Upper lobe of left lung (tissue), 6 donors: ENCODE data around the gene CLEC4F. TPM values are rescaled to one million over a fixed set of nuclear protein-coding genes. Genes with fewer than 3 reads are reported as not detected.
"Not testable (repeated sequence)": the region's sequence is repeated elsewhere in the genome, so short reads cannot be mapped to it uniquely, and the experiment has no call there.

ENCODE experiments used
- ATAC-seq, 2 donors: fragments of 200-7000 bp; cut with Tn5 transposase; one replicate each; pipeline ENCODE4 v1.9.1; 2022; ENCODE audit warnings: mild to moderate bottlenecking in 2 of 2, moderate library complexity in 2 of 2; ENCODE audit not compliant: low FRiP score in 2 of 2
- DNase-seq, 2 donors: peaks; one replicate each; pipeline ENCODE4 v3.0.0-alpha.2; 2019 to 2020
- H3K27ac ChIP-seq, 4 donors: fragments of 200-600 bp; sonication (generic); one replicate each; pipeline ENCODE4 v1.5.1; 2016 to 2019
- H3K27me3 ChIP-seq, 4 donors: fragments of 200-600 bp; sonication (generic); one replicate each; pipeline ENCODE4 v1.5.1; 2017 to 2019
- H3K36me3 ChIP-seq, 4 donors: fragments of 200-600 bp; sonication (generic); one replicate each; pipeline ENCODE4 v1.5.1; 2016 to 2019
- H3K4me1 ChIP-seq, 4 donors: fragments of 200-600 bp; sonication (generic); one replicate each; pipeline ENCODE4 v1.5.1; 2018 to 2019
- H3K4me3 ChIP-seq, 4 donors: fragments of 200-600 bp; sonication (generic); one replicate each; pipeline ENCODE4 v1.5.1; 2017 to 2019; ENCODE audit warnings: mild to moderate bottlenecking in 2 of 4, moderate library complexity in 1 of 4
- H3K9me3 ChIP-seq, 4 donors: fragments of 200-600 bp; sonication (generic); one replicate each; pipeline ENCODE4 v1.5.1; 2018 to 2019
- CTCF ChIP-seq, 6 experiments: fragments of 450-650 bp in 4 of 6; fragments of 200-600 bp in 2 of 6; sonication (generic) in 2 of 6; IDR thresholded peaks; one replicate each; pipeline ENCODE4 v1.5.1; 2016 to 2019; ENCODE audit warnings: antibody characterized with exemption in 6 of 6
- EP300 ChIP-seq, 4 donors: sonication (generic); formaldehyde crosslinking; IDR thresholded peaks; one replicate each; pipeline ENCODE4 v1.5.1; 2017; ENCODE audit warnings: antibody characterized with exemption in 4 of 4, control low read depth in 2 of 4
- POLR2A ChIP-seq, 4 donors: fragments of 450-650 bp; IDR thresholded peaks; one replicate each; pipeline ENCODE4 v1.5.1; 2016 to 2017; ENCODE audit warnings: antibody characterized with exemption in 4 of 4, mild to moderate bottlenecking in 2 of 4
- POLR2AphosphoS5 ChIP-seq, 2 donors: sonication (generic); formaldehyde crosslinking; IDR thresholded peaks; one replicate each; pipeline ENCODE4 v1.5.1; 2017; ENCODE audit warnings: antibody characterized with exemption in 2 of 2
- WGBS, 2 donors: methylation state at CpG; one replicate each; pipeline ENCODE4 v1.1.5; 2017 to 2018; 5-methylcytosine and 5-hydroxymethylcytosine counted together
- total RNA-seq, 6 donors: library from RNA; depleted of rRNA in 4 of 6; stranded (reverse); fragments of >200 nt in 4 of 6; gene quantifications; one replicate each; pipeline versions ENCODE4 v1.1.0 to v1.2.1, GENCODE V29; 2016 to 2021
- donor health status: DM: no; HTN: no; CAD: no; lungs with moderate emphysema.
- donor health status: DM: no; HTN: yes; CAD: no; lungs with severe emphysema.

CLEC4F gene
- total RNA-seq, 6 donors from 2014 or later = 0.15 to 1.0 (median 0.57) TPM; not detected in 1

GRCh38 chr2:70801607-70802263, 18.7 kb downstream of the CLEC4F start:
- Histone ChIP-seq H3K36me3 (no peaks in the 10 kb centered on the region), H3K27ac (no peak overlapping the region), H3K4me1 (no peaks in the 10 kb centered on the region), H3K27me3 (no peaks in the 10 kb centered on the region), H3K4me3 (no peak overlapping the region), H3K9me3 (peaks cover 0 to 4% (median 0%) of the 10 kb centered on the region in 4 donors)
- 62 to 66% methylated on average over 6 to 10 of the region's 10 CpGs for WGBS, 2 donors
- DNase-seq = peak in 1 of 2 donors; percentile 36
- peak in 1 of 2 donors; percentile 43 for ATAC-seq
- TF ChIP-seq CTCF (IDR thresholded peaks at IDR 0.05) (no peak), EP300 (IDR thresholded peaks at IDR 0.05) (no peak), POLR2A (IDR thresholded peaks at IDR 0.05) (no peak), POLR2AphosphoS5 (IDR thresholded peaks at IDR 0.05) (no peak)

- Histone ChIP-seq H3K27me3 (no peaks in the 10 kb centered on the region), H3K4me3 (no peak overlapping the region), H3K27ac (no peak overlapping the region), H3K9me3 (peaks cover 0 to 4% (median 0%) of the 10 kb centered on the region in 4 donors), H3K36me3 (no peaks in the 10 kb centered on the region), H3K4me1 (no peaks in the 10 kb centered on the region)
- WGBS, 2 donors = 89 to 94% methylated on average over 2 of the region's 2 CpGs
- DNase-seq = no peak
- TF ChIP-seq POLR2A (IDR thresholded peaks at IDR 0.05) = no peak
- TF ChIP-seq CTCF (IDR thresholded peaks at IDR 0.05) = no peak
- TF ChIP-seq POLR2AphosphoS5 (IDR thresholded peaks at IDR 0.05) = no peak
- TF ChIP-seq EP300 (IDR thresholded peaks at IDR 0.05) = no peak
- no peak for ATAC-seq
Measured at GRCh38 chr2:70799706-70800105, 20.7 kb downstream of the CLEC4F start.

- not testable (repeated sequence) for H3K27me3 ChIP-seq, H3K9me3 ChIP-seq, ATAC-seq, H3K4me3 ChIP-seq, H3K27ac ChIP-seq, H3K36me3 ChIP-seq, H3K4me1 ChIP-seq, DNase-seq
- WGBS, 2 donors = 73 to 76% methylated on average over 3 of the region's 3 CpGs
Measured at GRCh38 chr2:70797996-70798395, 22.4 kb downstream of the CLEC4F start.

- peaks cover 0 to 4% (median 0%) of the 10 kb centered on the region in 4 donors for H3K9me3 ChIP-seq
- ATAC-seq = no peak
- no peak for DNase-seq
- no peaks in the 10 kb centered on the region for H3K27me3 ChIP-seq
- WGBS, 2 donors = 35 to 45% methylated on average over 2 of the region's 2 CpGs
- H3K27ac ChIP-seq = no peak overlapping the region
- H3K4me3 ChIP-seq = no peak overlapping the region
- no peaks in the 10 kb centered on the region for H3K4me1 ChIP-seq
- no peaks in the 10 kb centered on the region for H3K36me3 ChIP-seq
- TF ChIP-seq CTCF (IDR thresholded peaks at IDR 0.05) (no peak), EP300 (IDR thresholded peaks at IDR 0.05) (no peak), POLR2A (IDR thresholded peaks at IDR 0.05) (no peak), POLR2AphosphoS5 (IDR thresholded peaks at IDR 0.05) (no peak)
Measured at GRCh38 chr2:70797506-70797905, 22.9 kb downstream of the CLEC4F start.

- Histone ChIP-seq H3K9me3 (peaks cover 0 to 4% (median 0%) of the 10 kb centered on the region in 4 donors), H3K27me3 (peaks cover 0 to under 1% (median 0%) of the 10 kb centered on the region in 4 donors), H3K36me3 (no peaks in the 10 kb centered on the region), H3K4me1 (no peaks in the 10 kb centered on the region), H3K4me3 (no peak overlapping the region), H3K27ac (no peak overlapping the region)
- ATAC-seq (no peak), DNase-seq (no peak)
- 71 to 75% methylated on average over 1 of the region's 1 CpG for WGBS, 2 donors
- no peak for TF ChIP-seq EP300 (IDR thresholded peaks at IDR 0.05)
- TF ChIP-seq POLR2AphosphoS5 (IDR thresholded peaks at IDR 0.05) = no peak
- no peak for TF ChIP-seq POLR2A (IDR thresholded peaks at IDR 0.05)
- TF ChIP-seq CTCF (IDR thresholded peaks at IDR 0.05) = no peak
Measured at GRCh38 chr2:70796262-70796661, 24.1 kb downstream of the CLEC4F start.
